Testis (tissue), 2 donors: Measurements from ENCODE around the gene MEMO1.

ENCODE experiments used
- CTCF ChIP-seq, 3 experiments: fragments of 450-650 bp in 2 of 3; fragments of 200-600 bp in 1 of 3; sonication (generic) in 1 of 3; IDR thresholded peaks; one replicate each; pipeline ENCODE4 v1.5.1; 2016 to 2019; ENCODE audit warnings: antibody characterized with exemption in 3 of 3, mild to moderate bottlenecking in 2 of 3, moderate library complexity in 1 of 3
- POLR2A ChIP-seq: fragments of 450-650 bp; IDR thresholded peaks from one replicate; pipeline ENCODE4 v1.6.1; 2017; ENCODE audit warnings: antibody characterized with exemption, mild to moderate bottlenecking, moderate library complexity

DNA sequence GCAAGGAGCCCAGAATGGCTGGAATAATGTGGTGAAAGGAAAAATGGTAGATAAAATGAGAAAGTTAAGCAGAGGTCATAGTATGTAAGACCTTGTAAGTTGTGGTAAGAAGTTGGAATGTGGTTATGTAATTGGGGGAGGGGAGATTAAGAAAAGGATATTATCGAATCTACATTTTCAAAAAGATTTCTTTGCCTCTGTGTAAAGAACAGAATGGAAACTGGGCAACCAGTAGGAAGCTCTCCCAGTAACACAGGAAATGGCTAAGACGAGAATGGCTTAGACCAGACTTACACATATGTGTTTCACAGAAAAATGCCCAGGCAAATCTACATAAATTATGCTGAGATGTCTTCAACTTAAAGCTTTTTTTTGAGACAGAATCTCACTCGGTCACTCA, 13.2 kb downstream of the MEMO1 start:
- TF ChIP-seq CTCF (IDR thresholded peaks at IDR 0.05) (no peak), POLR2A (no peak)
